GM19351 (cell line): ENCODE data around the gene C12orf60.

Source experiments
- ATAC-seq: cut with Tn5 transposase; IDR thresholded peaks from one replicate; pipeline ENCODE4 v1.9.1; 2021; ENCODE audit warnings: mild to moderate bottlenecking, moderate library complexity; ENCODE audit not compliant: unreplicated experiment

The C12orf60 gene

GRCh38 chr12:14833952-14834351 is 30.5 kb downstream of the C12orf60 start:
- no peak for ATAC-seq

GRCh38 chr12:14834509-14834908 is 31.0 kb downstream of the C12orf60 start:
- ATAC-seq = no peak

- no peak for ATAC-seq
Measured at GRCh38 chr12:14836336-14837210, 33.1 kb downstream of the C12orf60 start.

GRCh38 chr12:14839262-14839661 is 35.8 kb downstream of the C12orf60 start:
- ATAC-seq = no peak

- no peak for ATAC-seq
Measured at GRCh38 chr12:14840616-14841015, 37.1 kb downstream of the C12orf60 start.

GRCh38 chr12:14841761-14842160 is 38.3 kb downstream of the C12orf60 start:
- no peak for ATAC-seq

GRCh38 chr12:14842315-14842714 is 38.8 kb downstream of the C12orf60 start:
- no peak for ATAC-seq

GRCh38 chr12:14843425-14843887 is 40.0 kb downstream of the C12orf60 start, which contains the start of gene ART4:
Gene ART4, minus strand, starts transcription at chr12:14843526. Its CDS starts 413 bp downstream, at chr12:14843113.
- no peak for ATAC-seq

- no peak for ATAC-seq
Measured at GRCh38 chr12:14844401-14844800, 40.9 kb downstream of the C12orf60 start.

GRCh38 chr12:14845350-14845750 is 41.9 kb downstream of the C12orf60 start:
- ATAC-seq = peak; percentile 55

- ATAC-seq = no peak
Measured at GRCh38 chr12:14846042-14846587, 42.6 kb downstream of the C12orf60 start.

- no peak for ATAC-seq
Measured at GRCh38 chr12:14846876-14847580, 43.6 kb downstream of the C12orf60 start.

- no peak for ATAC-seq
Measured at GRCh38 chr12:14849661-14850060, 46.2 kb downstream of the C12orf60 start.

- ATAC-seq = peak; percentile 75
Measured at GRCh38 chr12:14850929-14851663, 47.6 kb downstream of the C12orf60 start.

- no peak for ATAC-seq
Measured at GRCh38 chr12:14852880-14853279, 49.4 kb downstream of the C12orf60 start.

GRCh38 chr12:14853961-14854360 is 50.5 kb downstream of the C12orf60 start:
- ATAC-seq = no peak

- peak; percentile 51 for ATAC-seq
Measured at GRCh38 chr12:14854586-14855183, 51.2 kb downstream of the C12orf60 start.

GRCh38 chr12:14858513-14858912 is 55.0 kb downstream of the C12orf60 start:
- ATAC-seq = no peak

- no peak for ATAC-seq
Measured at GRCh38 chr12:14860490-14860889, 57.0 kb downstream of the C12orf60 start.

- ATAC-seq = no peak
Measured at GRCh38 chr12:14868916-14869506, 65.5 kb downstream of the C12orf60 start.
